Fibroblast of lung (primary cell): ENCODE data around the gene CAMSAP3. TPM values are rescaled to one million over a fixed set of nuclear protein-coding genes. Genes with fewer than 3 reads are reported as not detected.

ENCODE experiments used
- DNase-seq, 2 donors: peaks; one replicate each; pipeline versions ENCODE4 v3.0.0 to v3.0.0-alpha.2; 2010; ENCODE audit warnings: low read depth in 2 of 2
- H2AFZ ChIP-seq: 2 replicates; pipeline ENCODE4 v1.5.1; 2012; ENCODE audit warnings: low read length, control low read depth, inconsistent platforms
- H3K27ac ChIP-seq: 2 replicates; pipeline ENCODE4 v1.5.1; 2011; ENCODE audit warnings: low read length, control low read depth; ENCODE audit not compliant: insufficient read depth
- H3K27me3 ChIP-seq: 2 replicates; pipeline ENCODE4 v1.5.1; 2011; ENCODE audit warnings: mild to moderate bottlenecking, low read length; ENCODE audit not compliant: control insufficient read depth, insufficient read depth
- H3K36me3 ChIP-seq: 2 replicates; pipeline ENCODE4 v1.5.1; 2011; ENCODE audit warnings: low read length; ENCODE audit not compliant: control insufficient read depth, insufficient read depth
- H3K4me1 ChIP-seq: 2 replicates; pipeline ENCODE4 v1.5.1; 2011; ENCODE audit warnings: low read length; ENCODE audit not compliant: control insufficient read depth, insufficient read depth; ENCODE audit errors: extremely low read depth
- H3K4me2 ChIP-seq: 2 replicates; pipeline ENCODE4 v1.5.1; 2011; ENCODE audit warnings: low read length, control low read depth; ENCODE audit not compliant: insufficient read depth; ENCODE audit errors: extremely low read depth
- H3K4me3 ChIP-seq, 4 experiments: fragments of 200-600 bp in 1 of 4; sonication (generic) in 1 of 4; replicated peaks in 1 of 4; 2 replicates each; pipeline ENCODE4 v1.5.1; 2011 to 2016; ENCODE audit warnings: low read length in 4 of 4, low read depth in 3 of 4, mild to moderate bottlenecking in 3 of 4, control low read depth in 2 of 4, inconsistent platforms in 1 of 4, mixed read lengths in 1 of 4; ENCODE audit not compliant: insufficient read depth in 1 of 4; ENCODE audit errors: control extremely low read depth in 1 of 4
- H3K79me2 ChIP-seq: 2 replicates; pipeline ENCODE4 v1.5.1; 2012; ENCODE audit warnings: mild to moderate bottlenecking, low read length, inconsistent platforms; ENCODE audit not compliant: control insufficient read depth, insufficient read depth
- H3K9ac ChIP-seq: 2 replicates; pipeline ENCODE4 v1.5.1; 2011; ENCODE audit warnings: mild to moderate bottlenecking, low read length, control low read depth; ENCODE audit not compliant: insufficient read depth
- H3K9me3 ChIP-seq: 2 replicates; pipeline ENCODE4 v1.5.1; 2012; ENCODE audit warnings: low read depth, low read length; ENCODE audit not compliant: control insufficient read depth, insufficient read depth
- H4K20me1 ChIP-seq: 2 replicates; pipeline ENCODE4 v1.5.1; 2011; ENCODE audit warnings: low read length; ENCODE audit not compliant: control insufficient read depth, insufficient read depth; ENCODE audit errors: extremely low read depth
- EZH2 ChIP-seq: IDR thresholded peaks from 2 replicates; pipeline ENCODE4 v1.5.1; 2012; ENCODE audit warnings: low read length, control low read depth, mild to moderate bottlenecking; ENCODE audit errors: missing control alignments
- polyA plus RNA-seq, 2 donors: library from polyadenylated mRNA; depleted of rRNA in 1 of 2; stranded (reverse) in 1 of 2; unstranded in 1 of 2; fragments of >200 nt; gene quantifications; 2 replicates each; pipeline ENCODE4 v1.2.1, GENCODE V29; 2011 to 2012; ENCODE audit warnings: missing spikeins in 1 of 2
- total RNA-seq: library from RNA; depleted of rRNA; stranded (reverse); fragments of >200 nt; gene quantifications from 2 replicates; pipeline ENCODE4 v1.2.1, GENCODE V29; 2014
- TF ChIP-seq, protein P1 (sequence below), 2 donors: IDR thresholded peaks in 1 of 2; conservative IDR thresholded peaks in 1 of 2; 1 replicate in 1 of 2; 2 replicates in 1 of 2; pipeline ENCODE4 v1.5.1; 2011 to 2012; ENCODE audit warnings: low read length in 2 of 2, control low read depth in 1 of 2, inconsistent platforms in 1 of 2, low read depth in 1 of 2, mild to moderate bottlenecking in 1 of 2

CAMSAP3 gene
- total and polyA plus RNA-seq, 2 donors (not counting 1 experiment from before 2014, with no cell fraction given): not detected

DNA sequence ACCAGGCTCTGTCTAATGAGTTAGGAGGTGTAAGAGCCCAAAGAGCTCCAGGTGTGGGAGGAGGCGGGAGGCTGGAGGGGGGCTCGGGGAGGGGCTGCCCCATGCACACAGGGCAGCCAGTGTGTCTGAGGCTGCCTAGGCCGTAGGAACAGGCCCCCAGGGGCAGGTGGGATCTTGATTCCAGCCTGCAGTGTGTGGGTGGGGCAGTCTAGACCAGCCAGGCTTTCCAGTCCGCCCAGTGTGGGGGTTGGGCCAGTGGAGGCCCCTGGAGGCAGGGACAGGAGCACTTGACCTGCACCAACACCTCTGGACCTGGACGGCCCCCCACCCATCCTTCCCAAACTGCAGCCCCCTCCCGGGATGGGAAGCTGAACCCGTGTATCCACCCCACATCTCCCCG lies 5.4 kb upstream of the CAMSAP3 start:
- TF ChIP-seq EZH2: no peak
- TF ChIP-seq, protein P1, sequence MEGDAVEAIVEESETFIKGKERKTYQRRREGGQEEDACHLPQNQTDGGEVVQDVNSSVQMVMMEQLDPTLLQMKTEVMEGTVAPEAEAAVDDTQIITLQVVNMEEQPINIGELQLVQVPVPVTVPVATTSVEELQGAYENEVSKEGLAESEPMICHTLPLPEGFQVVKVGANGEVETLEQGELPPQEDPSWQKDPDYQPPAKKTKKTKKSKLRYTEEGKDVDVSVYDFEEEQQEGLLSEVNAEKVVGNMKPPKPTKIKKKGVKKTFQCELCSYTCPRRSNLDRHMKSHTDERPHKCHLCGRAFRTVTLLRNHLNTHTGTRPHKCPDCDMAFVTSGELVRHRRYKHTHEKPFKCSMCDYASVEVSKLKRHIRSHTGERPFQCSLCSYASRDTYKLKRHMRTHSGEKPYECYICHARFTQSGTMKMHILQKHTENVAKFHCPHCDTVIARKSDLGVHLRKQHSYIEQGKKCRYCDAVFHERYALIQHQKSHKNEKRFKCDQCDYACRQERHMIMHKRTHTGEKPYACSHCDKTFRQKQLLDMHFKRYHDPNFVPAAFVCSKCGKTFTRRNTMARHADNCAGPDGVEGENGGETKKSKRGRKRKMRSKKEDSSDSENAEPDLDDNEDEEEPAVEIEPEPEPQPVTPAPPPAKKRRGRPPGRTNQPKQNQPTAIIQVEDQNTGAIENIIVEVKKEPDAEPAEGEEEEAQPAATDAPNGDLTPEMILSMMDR (conservative IDR thresholded peaks at IDR 0.05 in 1 of 2, IDR thresholded peaks at IDR 0.05 in 1 of 2; ENCODE audit: low read depth in 1 of 2, low read length in 2 of 2): no peak
- H3K4me2 ChIP-seq: no peak overlapping the region
- no peak for DNase-seq

DNA sequence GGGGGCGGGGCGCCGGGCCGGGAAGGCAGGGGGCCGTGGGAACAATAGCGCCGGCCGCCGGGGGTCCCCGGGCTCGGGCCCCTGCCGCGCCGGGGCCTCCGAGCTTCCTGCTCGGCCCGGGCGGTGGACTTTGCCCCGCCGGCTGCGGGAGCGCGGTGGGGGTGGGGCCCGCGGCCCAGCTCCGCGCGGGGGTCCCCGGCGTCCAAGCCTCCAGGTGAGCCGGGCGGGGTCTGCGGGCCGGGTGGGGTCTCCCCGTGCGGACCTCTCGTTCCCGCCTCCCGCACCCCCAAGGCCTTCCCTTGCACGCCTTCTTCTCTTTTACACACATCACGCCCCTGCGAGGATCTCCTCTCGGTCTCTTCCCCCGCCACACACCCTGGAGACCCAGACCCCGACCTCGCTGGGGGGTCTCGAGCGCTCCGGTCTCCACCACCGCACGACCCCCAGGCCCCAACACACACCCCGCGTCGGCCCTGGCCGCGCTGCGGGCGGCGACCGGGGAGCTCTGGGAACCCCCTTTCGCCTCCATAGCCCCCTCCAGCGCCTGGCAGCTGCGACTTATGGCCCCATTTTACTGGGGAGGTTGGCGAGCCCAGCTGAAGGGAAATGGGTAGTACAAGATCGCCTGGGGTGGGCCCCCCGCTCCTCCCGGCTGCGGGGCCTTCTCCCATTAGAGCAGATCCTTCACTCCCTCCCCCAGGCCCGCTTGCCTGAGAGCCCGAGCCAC lies 711 bp downstream of the CAMSAP3 start:
- H3K4me3 ChIP-seq: no peak overlapping the region
- H3K4me2 ChIP-seq: no peak overlapping the region
- no peaks in the 10 kb centered on the region for H3K36me3 ChIP-seq
- H2AFZ ChIP-seq: no peak overlapping the region
- H3K9ac ChIP-seq: no peak overlapping the region
- H3K79me2 ChIP-seq: no peaks in the 10 kb centered on the region
- H4K20me1 ChIP-seq: no peaks in the 10 kb centered on the region
- peaks cover 21% of the 10 kb centered on the region for H3K27me3 ChIP-seq
- no peak overlapping the region for H3K27ac ChIP-seq
- no peaks in the 10 kb centered on the region for H3K9me3 ChIP-seq
- no peak for DNase-seq
- no peaks in the 10 kb centered on the region for H3K4me1 ChIP-seq
- peak; percentile 63 for TF ChIP-seq EZH2
- TF ChIP-seq, protein P1 (conservative IDR thresholded peaks at IDR 0.05 in 1 of 2, IDR thresholded peaks at IDR 0.05 in 1 of 2; ENCODE audit: low read depth in 1 of 2, low read length in 2 of 2): no peak

More for the DNA sequence above, 5.4 kb upstream of the CAMSAP3 start:
- no peaks in the 10 kb centered on the region for H4K20me1 ChIP-seq
- H3K9ac ChIP-seq: no peak overlapping the region
- H3K36me3 ChIP-seq: no peaks in the 10 kb centered on the region
- no peak overlapping the region for H2AFZ ChIP-seq
- peaks cover 7% of the 10 kb centered on the region for H3K27me3 ChIP-seq
- no peaks in the 10 kb centered on the region for H3K4me1 ChIP-seq
- no peaks in the 10 kb centered on the region for H3K9me3 ChIP-seq
- no peak overlapping the region for H3K27ac ChIP-seq
- no peaks in the 10 kb centered on the region for H3K79me2 ChIP-seq
- no peak overlapping the region for H3K4me3 ChIP-seq

DNA sequence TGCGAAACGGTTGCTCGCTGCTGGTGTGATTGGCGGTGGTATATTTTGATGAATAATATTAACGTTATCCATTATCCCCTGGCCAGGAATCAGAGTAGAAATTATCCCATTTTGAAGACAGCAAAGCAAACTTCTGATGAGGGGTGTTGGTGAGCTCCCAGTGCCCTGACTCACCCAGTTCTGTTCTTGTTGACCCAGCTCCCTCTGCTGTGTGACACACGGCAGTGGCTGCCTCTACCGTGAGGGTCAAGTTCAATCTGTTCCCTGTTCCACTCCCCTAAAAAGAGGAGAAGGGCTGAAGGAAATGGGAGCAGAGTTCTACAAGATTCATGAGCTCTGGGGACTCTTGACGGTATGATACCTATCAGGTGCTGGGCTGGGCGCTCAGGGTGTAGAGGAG lies 2.0 kb downstream of the CAMSAP3 start:
- no peak for DNase-seq
- Histone ChIP-seq H3K27ac (no peak overlapping the region), H2AFZ (no peak overlapping the region), H3K27me3 (peaks cover 21% of the 10 kb centered on the region), H4K20me1 (no peaks in the 10 kb centered on the region), H3K36me3 (no peaks in the 10 kb centered on the region), H3K9me3 (no peaks in the 10 kb centered on the region), H3K4me1 (no peaks in the 10 kb centered on the region), H3K79me2 (no peaks in the 10 kb centered on the region), H3K4me2 (no peak overlapping the region), H3K4me3 (no peak overlapping the region), H3K9ac (no peak overlapping the region)
- TF ChIP-seq, protein P1 (conservative IDR thresholded peaks at IDR 0.05 in 1 of 2, IDR thresholded peaks at IDR 0.05 in 1 of 2; ENCODE audit: low read depth in 1 of 2, low read length in 2 of 2): no peak
- no peak for TF ChIP-seq EZH2
